GM21619 (cell line): Measurements from ENCODE around the gene PAX9.

Experiments used
- ATAC-seq: cut with Tn5 transposase; IDR thresholded peaks from one replicate; pipeline ENCODE4 v1.9.1; 2021; ENCODE audit not compliant: unreplicated experiment

PAX9 gene

DNA sequence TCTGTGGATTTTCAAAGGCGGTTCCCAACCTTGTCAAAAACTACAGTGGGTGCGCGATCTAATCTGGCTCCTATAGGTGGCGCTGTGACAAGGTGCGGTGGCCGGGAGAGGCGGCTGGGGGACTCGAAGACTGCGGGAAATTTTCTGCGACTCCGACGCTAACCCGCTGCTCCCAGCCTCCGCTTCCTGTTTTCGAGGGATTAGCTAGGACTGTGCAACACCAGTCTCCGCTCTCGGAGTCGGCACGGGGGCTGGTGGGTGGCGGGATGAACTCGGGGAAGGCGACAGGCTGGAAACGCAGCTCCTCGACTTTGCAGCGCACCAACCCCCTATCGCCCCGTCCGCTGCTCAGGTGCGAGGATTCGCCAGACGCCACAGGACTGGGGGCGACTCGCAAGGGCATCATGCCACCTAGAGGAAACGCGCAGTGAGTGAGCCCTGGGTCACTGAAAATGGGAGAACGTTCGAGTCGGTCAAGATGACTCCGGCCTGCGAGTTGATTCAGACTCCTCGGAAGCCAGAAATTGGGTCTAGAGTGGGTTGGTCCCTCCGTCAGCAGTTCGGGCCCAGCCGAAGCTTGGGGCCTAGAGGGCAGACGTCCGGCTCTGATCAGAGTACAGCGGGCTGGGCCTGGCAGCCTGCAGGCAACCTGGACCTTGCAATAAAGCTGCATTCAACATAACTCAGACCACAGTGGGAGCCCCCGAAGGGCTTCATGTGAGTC lies 5.5 kb upstream of the PAX9 start:
- ATAC-seq, result no peak

DNA sequence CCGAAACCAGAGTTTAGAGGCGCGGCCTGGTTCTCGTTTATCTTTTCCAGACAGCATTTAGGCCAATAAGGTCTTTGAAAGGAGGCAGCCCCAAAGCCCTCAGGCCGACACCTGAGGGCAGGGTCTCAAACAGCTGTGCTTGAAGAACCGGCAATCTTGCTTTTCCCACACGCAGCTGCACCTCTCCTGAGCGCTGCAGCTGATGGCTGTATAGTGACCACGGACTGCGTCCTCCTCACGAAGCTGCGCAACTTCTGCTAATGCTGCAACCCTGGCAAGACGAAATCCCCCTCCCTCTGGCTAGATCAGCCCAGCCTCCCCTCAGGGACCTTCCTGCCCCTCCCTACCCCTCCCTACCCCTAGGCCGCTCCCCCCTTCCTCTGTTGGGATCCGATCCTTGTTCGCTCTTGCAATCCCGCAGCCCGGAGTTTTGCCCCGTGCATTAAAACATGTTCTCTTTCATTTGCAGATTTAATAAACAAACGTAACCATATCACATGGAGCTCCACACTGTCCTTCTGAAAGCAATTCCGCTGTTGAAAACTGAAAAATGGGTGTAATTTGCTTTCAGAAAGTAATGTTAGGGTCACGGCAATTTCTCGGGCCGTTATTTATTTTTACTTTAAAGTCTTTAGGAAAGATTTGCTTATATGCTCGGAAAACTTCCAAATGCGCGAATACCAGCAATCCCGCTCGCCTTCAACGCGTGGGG lies 4.8 kb upstream of the PAX9 start:
- ATAC-seq, result no peak

DNA sequence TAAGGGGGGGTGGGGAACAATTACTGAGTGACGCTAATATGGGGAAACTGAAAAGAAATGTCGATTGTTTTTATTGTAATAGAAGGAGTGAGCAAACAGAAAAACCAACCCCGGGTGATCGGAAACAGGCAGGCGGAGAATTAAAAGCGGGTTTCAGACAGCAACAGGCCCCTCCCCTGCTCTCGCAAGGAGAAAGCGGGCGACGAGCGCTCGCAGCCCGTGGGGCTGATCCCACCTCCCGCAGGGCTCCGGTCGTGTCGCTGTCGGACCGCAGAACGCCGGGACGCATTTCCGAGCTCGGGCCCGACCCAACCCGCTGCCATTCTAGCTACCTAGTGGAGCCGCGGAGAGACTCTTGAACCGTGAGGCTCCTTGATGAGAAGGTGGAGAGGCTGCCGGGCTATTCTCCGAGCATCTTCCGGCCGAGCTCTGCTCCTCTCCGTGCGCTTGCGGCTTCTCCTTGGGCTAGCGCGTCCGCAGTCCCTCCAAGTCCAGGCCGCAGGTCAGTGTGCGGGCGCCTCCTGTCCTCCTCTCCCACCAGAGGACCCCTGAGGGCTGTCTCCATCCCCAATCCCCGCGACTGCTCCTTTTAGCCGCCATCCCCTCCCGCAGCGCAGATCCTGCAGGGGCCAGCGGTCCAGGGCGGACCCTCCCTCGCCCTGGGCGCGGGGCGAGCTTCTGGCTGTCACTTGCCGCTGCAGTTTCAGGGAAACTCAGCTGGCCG lies 4.1 kb upstream of the PAX9 start:
- ATAC-seq, result no peak

DNA sequence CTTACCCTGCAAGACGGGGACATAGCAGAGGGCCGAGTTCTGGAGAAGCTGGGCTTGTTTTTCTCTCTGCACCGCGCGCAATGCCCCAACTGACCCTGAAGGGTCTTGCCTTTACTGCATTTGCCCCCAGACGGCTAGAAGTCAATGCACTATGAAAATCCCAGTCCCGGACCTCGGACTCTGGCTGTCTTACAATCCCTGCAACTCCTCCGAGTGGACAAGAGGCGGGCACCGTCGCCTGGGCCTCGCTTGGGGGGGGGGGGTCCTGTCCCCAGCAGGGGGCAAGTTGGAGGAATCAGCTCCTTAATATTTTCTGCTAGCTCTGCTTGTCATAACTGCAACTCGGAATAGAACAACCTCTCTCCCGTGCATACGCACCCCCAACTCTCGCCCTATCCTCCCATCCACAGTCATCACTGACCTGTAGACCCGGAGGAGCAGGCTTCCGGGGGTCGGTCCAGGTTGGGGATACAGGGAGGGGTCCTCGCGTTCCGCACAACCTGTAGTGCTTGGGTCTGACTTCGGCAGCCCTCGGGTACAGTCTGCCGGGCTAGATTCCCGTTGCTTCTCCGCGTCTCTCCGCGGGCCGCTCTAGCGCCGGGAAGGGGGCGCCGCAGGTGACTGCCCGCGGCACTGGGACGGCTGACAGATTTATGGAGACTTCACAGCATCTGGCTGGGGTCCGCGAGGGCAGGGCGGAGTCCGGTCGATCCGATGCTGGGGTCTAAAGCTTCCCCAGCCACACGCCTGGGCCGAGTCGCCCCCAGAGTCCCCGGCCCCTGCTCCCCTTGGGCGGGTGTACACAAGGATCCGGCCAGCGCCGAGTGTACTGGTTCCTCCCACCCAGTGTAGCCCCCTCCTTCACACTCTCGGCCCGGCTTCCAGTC lies 3.3 kb upstream of the PAX9 start:
- no peak for ATAC-seq

DNA sequence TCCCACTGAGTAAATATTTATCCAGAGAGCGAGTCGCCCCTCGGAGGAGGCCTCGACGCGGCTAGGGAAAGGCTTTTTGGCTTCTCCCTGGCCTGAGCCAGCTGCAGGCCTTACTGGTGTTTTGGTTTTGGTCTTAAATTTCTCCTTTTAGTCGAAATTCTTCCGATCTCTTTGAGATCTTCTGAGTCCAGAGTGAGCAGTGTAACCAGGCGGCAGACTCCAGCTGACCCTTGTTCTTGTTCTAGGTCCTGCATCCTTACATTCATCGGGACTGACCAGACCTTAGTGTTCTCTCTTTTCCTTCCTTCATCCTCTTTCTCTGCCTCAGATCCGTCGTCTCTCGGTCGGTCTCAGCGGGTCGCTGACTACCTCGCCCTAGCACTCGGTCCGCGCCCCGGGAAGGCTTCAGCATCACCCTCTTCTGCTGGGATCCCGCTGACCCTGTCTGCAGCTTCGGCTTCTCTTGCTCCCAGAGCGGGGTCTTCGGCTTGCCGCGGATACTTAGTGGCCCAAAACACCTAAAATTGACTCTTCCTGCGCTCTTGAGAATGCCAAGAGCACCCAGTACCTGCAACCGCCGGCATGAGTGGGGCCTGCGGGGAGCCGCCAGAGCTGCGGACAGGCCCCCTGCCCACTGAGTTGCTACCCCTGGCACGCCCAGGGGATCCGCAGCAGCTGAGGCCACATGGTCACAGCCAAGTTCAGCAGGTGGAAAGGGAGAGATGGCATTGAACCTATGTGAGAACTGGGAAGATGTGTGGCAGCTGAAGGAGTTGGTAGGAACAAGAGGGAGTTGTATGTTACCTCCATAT lies 2.4 kb upstream of the PAX9 start:
- ATAC-seq, result no peak

DNA sequence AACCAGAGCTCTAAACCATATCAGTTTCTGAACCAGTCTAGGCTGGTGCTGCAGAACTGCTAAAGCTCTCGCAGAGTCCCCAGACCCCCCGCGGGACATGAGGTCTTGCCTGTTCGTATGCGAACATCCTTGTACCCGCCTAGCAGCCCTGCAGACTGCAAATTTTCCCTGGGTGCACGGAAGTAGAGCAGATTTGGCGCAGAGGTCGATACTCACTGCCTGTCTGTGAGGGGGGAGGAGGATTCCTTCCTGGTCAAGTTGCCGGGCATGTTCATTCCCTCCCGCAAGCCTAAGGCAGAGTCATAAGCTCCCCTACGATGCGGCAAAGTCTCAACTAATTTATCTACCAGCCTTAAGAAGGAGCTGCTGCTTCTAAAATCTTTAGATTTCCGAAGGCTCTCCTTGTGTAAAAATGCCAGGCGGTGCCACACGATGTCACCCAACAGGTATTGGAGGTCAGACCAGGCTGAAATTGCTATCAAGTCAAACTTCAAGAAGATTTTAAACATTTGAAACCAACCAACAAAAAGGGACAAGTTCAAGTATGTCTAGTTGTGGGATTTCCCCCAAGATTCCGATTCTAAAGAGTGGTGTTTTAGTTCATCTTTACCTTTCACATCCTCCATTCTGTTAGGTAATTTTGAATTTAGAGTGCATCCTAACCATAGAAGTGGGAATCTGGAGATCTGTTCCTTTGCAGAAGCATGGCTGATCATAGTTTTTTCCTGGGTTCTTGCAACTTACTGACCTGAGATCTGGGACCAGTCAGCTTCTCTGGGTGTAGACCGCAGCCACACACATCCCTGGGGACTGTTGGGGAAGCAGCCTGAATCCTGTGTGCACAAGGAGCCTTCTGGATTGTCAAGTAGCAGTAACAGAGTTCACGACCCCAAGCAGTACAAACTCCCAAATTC lies 1.6 kb upstream of the PAX9 start:
- no peak for ATAC-seq

DNA sequence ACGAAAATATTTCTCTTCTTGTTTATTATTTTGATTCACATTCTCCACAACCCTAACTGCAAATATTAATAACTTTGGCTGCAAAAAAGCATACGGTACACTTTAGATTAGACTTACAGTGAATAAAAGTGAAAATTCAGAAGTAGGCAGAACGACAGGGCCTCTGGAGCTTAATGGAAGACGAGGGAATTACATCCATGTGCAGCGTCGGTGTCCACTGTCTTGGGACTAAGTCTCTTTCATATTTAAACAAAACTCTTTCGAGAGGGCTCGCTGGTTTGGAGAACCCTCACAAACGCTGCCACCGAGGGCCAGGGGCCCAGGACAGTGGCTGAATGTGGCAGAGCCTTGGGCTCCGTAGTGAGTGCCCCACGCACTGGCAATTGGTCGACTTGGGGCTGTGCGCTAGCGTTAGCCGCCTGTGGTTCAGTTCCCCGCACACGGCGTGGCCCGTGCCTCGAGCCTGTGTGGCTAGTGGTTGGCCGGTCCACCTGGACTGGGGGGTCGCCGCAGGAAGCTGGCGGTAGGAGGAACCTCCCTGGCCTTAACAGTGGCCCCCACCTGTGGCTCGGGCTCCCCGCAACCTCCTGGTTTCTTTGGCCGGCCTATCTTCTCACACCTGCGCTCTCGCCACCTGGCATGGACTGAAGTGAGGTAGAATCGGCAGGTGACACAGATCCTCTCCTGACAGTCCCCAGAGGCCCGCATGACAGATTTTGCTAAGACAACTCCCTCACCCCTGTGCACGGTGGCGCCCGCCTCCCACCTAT lies 739 bp upstream of the PAX9 start:
- no peak for ATAC-seq

DNA sequence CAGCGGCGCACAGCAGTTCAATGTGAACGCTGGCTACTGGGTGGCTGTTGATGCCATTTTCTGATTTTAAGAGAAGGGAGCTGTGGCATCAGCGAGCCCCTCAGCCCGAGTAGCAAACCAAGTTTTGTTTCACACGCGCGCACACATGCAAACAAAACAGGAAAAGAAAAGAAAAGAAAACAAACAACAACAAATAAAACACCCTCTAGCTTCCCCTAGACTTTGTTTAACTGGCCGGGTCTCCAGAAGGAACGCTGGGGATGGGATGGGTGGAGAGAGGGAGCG lies 540 bp downstream of the PAX9 start:
- no peak for ATAC-seq

DNA sequence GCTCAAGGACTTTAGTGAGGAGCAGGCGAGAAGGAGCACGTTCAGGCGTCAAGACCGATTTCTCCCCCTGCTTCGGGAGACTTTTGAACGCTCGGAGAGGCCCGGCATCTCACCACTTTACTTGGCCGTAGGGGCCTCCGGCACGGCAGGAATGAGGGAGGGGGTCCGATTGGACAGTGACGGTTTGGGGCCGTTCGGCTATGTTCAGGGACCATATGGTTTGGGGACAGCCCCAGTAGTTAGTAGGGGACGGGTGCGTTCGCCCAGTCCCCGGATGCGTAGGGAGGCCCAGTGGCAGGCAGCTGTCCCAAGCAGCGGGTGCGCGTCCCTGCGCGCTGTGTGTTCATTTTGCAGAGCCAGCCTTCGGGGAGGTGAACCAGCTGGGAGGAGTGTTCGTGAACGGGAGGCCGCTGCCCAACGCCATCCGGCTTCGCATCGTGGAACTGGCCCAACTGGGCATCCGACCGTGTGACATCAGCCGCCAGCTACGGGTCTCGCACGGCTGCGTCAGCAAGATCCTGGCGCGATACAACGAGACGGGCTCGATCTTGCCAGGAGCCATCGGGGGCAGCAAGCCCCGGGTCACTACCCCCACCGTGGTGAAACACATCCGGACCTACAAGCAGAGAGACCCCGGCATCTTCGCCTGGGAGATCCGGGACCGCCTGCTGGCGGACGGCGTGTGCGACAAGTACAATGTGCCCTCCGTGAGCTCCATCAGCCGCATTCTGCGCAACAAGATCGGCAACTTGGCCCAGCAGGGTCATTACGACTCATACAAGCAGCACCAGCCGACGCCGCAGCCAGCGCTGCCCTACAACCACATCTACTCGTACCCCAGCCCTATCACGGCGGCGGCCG lies 1.1 kb downstream of the PAX9 start:
- ATAC-seq, result no peak

DNA sequence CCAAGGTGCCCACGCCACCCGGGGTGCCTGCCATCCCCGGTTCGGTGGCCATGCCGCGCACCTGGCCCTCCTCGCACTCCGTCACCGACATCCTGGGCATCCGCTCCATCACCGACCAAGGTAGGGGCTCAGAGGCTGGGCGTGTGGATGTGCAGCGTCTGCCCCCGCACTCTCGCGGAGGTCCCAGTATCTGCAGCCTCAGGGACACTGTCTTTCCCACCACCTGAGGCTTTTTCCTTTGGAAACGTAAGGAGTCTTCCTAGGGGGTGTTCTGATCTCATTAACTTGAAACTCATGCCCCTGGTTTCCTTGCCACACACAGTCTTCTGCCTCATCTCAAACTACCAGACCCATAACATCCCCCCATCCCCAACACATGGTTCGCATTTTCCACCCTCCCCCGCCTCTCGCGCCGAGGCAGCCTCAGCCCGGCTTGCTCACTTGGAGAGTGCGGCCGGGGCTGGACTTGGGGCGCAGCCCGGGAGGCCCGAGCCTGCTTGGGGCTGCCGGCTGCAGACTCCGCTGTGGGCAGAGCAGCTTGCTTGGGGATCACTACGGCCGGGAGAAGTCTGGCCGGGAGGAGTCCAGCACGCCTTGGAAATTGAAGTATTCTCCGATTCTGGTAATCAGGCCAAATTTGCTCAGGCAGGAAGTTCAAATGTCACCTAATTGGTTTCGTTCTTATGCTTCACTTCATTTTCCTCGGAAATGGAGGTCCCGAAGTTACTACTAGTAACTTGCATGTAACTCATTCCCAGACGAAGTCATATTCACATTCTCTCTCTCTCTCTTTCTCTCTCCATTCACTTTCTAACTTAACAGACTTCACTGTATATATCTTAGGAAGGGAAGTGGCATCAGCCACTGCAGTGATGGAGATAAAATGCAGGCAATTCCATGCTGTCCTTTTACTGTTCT lies 2.0 kb downstream of the PAX9 start:
- no peak for ATAC-seq

DNA sequence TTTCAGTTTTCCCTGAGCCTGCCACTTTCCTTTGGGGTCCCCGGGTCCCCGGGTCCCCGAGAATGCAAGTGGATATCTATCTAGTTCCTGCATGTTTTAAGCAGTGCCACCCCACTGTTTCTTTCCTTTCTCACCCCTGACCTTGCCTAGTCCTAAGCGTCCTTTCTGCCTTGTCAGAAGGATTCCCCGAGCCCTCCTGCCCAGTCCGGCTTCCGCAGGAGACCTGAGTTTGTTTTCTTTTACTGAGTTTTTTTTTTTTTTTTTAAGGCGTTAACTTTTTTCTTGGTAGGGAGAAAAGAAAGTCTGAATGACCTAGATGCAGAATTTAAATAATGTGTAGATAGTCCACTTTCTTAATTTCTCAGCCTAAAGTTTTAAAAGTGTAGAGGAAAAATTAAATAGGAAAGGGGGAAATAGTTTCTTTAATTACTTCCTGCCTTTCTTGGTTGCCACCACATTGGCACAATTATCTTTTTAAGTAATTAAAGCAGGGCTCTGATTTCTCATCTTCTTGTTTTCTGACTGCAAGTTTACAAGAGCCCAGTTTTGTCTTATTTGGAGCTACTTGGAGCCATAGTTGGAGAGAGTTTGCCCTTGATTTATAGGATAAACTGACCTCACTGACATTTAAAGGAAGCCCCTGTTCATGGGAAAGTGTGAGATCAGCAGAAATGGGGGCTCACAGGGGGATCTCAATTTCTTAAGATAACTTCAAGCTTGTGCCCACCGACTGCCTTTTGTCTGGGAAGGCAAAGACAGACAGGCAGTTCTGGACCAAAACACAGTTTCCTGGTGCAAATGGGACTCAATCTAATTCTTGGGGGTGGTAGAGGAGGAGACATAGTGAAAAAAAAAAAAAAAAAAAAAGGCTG lies 2.9 kb downstream of the PAX9 start:
- ATAC-seq, result no peak

DNA sequence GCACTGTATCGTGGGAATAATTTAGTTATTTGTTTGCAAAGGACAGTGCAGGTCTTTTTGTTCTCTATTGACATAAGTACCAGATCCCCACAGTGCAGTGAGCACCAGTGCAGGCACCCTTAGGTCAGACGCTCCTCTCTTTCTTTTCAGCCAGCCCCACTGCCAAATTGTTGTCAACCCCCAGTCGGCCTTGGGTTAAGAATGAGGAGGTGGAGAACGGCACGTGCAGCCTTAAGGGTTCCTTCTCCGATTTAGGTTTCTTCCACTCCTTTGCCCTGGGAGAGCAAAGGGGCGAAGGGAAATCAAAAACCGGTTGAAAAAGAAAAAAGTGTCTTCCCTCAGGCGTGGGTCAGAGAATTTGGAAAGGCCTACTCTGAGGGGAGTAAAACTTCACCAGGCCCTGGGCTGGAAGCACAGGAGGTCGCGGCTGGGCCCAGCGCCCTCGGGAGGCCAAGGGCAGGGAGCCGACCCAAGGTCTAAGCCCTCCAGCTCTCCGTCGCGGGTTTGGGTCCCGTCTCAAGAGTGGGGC lies 4.3 kb downstream of the PAX9 start:
- ATAC-seq, result no peak

DNA sequence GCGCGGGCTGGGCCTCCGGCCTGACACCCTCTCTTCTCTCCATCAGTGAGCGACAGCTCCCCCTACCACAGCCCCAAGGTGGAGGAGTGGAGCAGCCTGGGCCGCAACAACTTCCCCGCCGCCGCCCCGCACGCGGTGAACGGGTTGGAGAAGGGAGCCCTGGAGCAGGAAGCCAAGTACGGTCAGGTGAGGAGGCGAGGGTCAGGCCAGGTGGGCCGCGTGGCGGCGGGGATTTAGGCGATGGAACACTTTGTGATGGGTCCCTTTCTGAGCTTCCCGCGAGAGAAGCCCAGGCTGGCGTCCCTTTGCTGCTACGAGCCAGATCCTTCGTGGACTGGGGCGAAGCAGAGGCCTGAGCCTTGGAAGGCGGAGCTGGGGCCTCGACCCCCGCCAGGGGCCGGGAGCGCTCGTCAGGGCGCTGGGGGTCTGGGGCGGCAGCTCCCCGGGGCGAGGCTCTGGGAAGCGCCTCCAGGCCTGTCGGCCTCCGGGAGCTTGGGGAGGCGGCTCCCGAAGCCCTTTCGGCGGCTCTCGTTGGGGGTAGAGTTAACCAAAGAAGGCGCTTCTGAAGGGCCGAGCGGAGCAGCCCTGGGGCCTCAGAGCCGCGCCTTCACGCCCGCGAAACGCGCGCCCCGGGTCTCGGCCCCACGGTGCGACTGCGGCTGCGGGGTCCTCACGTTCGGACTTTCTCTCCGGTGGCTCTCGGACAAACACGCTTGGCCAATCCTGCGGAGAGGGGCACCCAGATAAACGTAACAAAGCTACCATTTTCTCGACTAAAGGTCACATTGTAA lies 5.0 kb downstream of the PAX9 start:
- ATAC-seq, result no peak

DNA sequence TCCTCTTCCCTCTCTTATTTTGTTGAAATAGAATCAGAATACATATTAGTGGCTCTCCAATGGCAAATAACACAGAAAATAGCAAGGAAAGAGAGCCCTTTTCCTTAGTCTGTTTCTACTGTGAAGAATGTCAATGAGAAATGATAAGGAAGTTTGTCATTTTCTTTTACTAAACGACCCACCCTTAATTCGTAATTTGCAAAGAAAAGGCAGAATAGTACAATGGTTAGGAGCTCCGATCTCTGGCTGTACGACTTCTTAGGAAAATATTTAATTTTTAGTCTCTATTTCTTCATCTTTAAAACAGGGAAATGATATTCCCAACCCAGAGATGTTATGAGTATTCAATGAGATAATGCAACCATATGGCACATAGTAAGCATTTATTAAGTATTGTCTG lies 6.0 kb downstream of the PAX9 start:
- ATAC-seq, result no peak

DNA sequence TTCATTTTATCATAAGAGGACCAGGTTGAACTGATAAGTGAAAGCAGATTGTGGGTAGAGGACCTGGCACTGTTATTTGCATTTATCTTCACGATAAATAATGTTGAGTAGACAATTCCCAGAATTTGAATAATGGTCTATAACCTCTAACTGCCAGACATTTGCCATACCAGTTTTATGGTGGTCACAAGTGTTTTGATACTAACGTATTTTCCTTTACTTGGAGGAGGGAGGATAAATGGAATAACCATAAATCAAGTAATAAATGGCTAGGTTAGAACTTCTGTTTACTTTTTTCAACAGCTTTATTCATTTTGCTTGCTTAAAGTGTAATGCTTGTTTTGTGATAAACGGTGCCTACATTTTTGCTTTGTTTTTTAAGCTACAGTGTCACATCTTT lies 9.5 kb downstream of the PAX9 start:
- ATAC-seq, result no peak
